Measurements from ENCODE around the gene RPS21. TPM values are rescaled to one million over a fixed set of nuclear protein-coding genes. Genes with fewer than 3 reads are reported as not detected.

The RPS21 gene
- total RNA-seq, 4 donors from 2014 or later, result 1,167 to 4,037 (median 2,295) TPM

DNA sequence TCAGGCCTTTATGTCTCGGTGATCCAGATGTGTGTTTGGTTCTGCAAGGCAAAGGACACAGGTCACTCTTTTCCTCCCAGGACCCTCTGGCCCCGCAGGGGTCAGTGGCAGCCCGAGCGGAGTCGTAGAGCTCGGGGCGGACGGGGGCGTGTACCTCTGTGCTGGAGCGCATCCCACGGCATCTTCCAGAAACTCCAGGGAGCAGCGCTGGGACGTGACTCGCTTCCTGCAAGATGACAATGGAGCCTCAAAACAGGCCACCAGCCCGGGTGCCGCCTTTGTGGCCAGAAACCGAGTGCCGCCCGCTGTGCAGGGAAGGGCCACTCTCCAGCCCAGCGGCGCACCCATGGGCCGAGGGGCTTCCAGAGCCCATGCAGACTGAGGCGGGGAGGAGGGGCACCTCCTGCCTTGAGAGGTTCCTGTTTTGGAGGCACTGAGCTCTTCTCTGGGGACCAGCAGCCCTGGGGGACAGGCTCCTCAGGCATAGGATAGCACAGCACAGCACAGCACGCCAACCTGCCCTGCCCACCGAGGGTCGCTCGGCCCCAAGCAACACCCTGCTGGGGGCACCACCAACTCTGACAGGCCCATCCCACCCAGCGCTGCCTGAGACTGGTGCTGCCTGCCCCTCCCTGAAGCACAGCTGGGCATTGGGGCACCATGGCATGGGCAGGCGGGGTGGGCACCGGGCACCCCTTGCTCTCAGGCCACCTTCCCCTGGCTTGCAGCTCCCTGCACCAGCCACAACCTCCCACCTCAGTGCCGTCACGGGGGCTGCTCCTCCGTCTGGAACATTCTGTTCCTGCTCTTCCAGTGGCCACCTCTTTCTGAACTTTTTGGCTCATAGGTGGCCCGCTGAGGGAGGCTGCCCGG is 9.7 kb downstream of the RPS21 start:
- no peaks in the 10 kb centered on the region for H3K27me3 ChIP-seq
- in situ Hi-C loops (cut with MboI; ENCODE audit: low sequenced_read_pairs in 4 of 4) (loop anchor here in 2 of 4 donors (25.0 kb wide), 3 partner anchors 109 to 384 kb away; partner anchors contain the start of gene MTG2 (in 1 of the 2)), intact Hi-C loops (cut with DNase I; ENCODE audit: low total_unique reads) (no loop called here)
- H3K4me3 ChIP-seq, result no peak overlapping the region
- H3K27ac ChIP-seq, result no peak overlapping the region
- no peaks in the 10 kb centered on the region for H3K36me3 ChIP-seq
- TF ChIP-seq CTCF (IDR thresholded peaks at IDR 0.05 in 4 of 5, conservative IDR thresholded peaks at IDR 0.05 in 1 of 5) (no peak), POLR2A (IDR thresholded peaks at IDR 0.05) (no peak)
- no peaks in the 10 kb centered on the region for H3K9me3 ChIP-seq
- DNase-seq (no peak), ATAC-seq (no peak)
- H3K4me1 ChIP-seq, result no peaks in the 10 kb centered on the region

GRCh38 chr20:62398120-62398821 is 11.4 kb downstream of the RPS21 start:
- intact Hi-C loops (cut with DNase I; ENCODE audit: low total_unique reads), result no loop called here
- TF ChIP-seq CTCF (IDR thresholded peaks at IDR 0.05 in 4 of 5, conservative IDR thresholded peaks at IDR 0.05 in 1 of 5), result no peak
- TF ChIP-seq POLR2A (IDR thresholded peaks at IDR 0.05), result no peak
- Histone ChIP-seq H3K36me3 (no peaks in the 10 kb centered on the region), H3K4me3 (no peak overlapping the region), H3K4me1 (no peaks in the 10 kb centered on the region), H3K9me3 (no peaks in the 10 kb centered on the region), H3K27me3 (no peaks in the 10 kb centered on the region), H3K27ac (no peak overlapping the region)
- in situ Hi-C loops (cut with MboI; ENCODE audit: low sequenced_read_pairs in 4 of 4), result loop anchor here in 2 of 4 donors (25.0 kb wide), 3 partner anchors 111 to 386 kb away; partner anchors contain the start of gene MTG2 (in 1 of the 2)
- ATAC-seq, result no peak
- no peak for DNase-seq

GRCh38 chr20:62400021-62400420 is 13.1 kb downstream of the RPS21 start:
- no peak for ATAC-seq
- intact Hi-C loops (cut with DNase I; ENCODE audit: low total_unique reads), result loop anchor here (10.0 kb wide), 1 partner anchor 395 kb away; the partner anchor contains the start of gene MRGBP
- no peaks in the 10 kb centered on the region for H3K9me3 ChIP-seq
- in situ Hi-C loops (cut with MboI; ENCODE audit: low sequenced_read_pairs in 4 of 4), result no loop called here
- H3K4me3 ChIP-seq, result no peak overlapping the region
- H3K27ac ChIP-seq, result no peak overlapping the region
- H3K36me3 ChIP-seq, result no peaks in the 10 kb centered on the region
- no peak for DNase-seq
- no peaks in the 10 kb centered on the region for H3K27me3 ChIP-seq
- no peaks in the 10 kb centered on the region for H3K4me1 ChIP-seq
- no peak for TF ChIP-seq POLR2A (IDR thresholded peaks at IDR 0.05)
- no peak for TF ChIP-seq CTCF (IDR thresholded peaks at IDR 0.05 in 4 of 5, conservative IDR thresholded peaks at IDR 0.05 in 1 of 5)

DNA sequence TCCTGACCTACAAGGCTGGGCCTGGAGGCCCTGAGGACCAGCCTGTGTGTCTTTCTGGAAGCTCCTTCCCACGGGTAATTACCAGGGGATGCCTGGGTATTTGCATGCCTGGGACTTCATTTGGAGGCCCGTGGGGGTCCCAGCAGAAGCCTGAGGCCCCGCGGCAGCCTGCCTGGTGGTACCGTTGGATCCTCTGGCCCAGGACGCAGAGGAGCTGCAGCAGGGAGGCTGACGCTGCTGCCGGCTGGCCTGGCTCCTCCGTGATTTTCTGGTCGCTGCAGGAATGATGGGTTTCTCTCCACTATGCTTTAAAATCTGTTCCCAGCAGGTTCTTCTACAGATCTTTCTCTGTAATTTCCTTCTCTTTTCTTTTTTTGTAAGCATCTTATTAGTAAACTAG is 13.6 kb downstream of the RPS21 start:
- Histone ChIP-seq H3K36me3 (no peaks in the 10 kb centered on the region), H3K4me3 (no peak overlapping the region), H3K27me3 (no peaks in the 10 kb centered on the region), H3K27ac (no peak overlapping the region), H3K4me1 (peaks cover 0 to 4% of the 10 kb centered on the region in 2 donors), H3K9me3 (no peaks in the 10 kb centered on the region)
- ATAC-seq (no peak), DNase-seq (no peak)
- TF ChIP-seq CTCF (IDR thresholded peaks at IDR 0.05 in 4 of 5, conservative IDR thresholded peaks at IDR 0.05 in 1 of 5), result no peak
- no peak for TF ChIP-seq POLR2A (IDR thresholded peaks at IDR 0.05)
- intact Hi-C loops (cut with DNase I; ENCODE audit: low total_unique reads) (loop anchor here (10.0 kb wide), 1 partner anchor 394 kb away; the partner anchor contains the start of gene MRGBP), in situ Hi-C loops (cut with MboI; ENCODE audit: low sequenced_read_pairs in 4 of 4) (no loop called here)

Data from gastrocnemius medialis (tissue), 4 donors.